ENCODE data around the gene NME4.

The NME4 gene

DNA sequence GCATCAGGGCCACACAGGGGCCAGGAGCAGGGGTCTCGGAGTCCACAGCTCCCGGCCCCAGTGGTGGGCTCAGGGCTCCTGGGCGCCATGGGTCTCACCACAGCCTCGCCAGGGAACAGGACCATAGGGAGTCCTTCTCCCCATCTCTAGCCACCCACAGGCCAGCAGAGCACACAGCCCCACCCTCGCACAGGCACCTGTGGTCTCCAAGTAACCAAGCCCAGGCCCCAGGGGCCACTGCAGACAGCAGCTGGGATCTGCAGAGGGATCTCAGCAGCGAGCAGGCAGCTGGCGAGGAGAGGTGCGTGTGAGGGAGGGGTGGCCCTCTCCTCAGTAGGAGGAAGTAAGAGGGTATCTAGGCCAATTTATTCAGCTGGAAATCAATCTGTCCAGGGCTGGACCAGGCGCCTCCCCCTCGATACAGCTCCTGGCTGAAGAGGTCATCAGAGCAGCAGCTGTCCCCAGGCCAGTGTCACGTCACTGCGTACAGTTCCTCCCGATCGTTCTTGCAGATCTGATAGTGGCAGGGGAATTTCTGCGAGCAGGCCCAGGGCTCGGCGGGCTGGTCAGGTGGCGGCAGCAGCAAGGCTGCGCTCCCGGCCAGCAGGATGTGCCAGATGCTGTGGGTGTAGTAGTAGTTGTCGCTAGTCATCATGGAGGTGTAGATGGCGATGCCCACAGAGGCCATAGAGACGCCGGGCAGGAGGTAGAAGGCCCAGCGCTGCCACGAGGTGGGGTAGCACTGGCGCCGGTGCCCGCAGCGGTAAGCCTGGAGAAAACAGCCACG lies 25.3 kb upstream of the NME4 start:
- Histone ChIP-seq H3K27ac (ENCODE audit: low read depth, low read length) (no peak overlapping the region), H3K9ac (ENCODE audit: low read depth in 1 of 2, low read length in 2 of 2) (no peak overlapping the region), H3K9me3 (ENCODE audit: control insufficient read depth in 1 of 2, low read length in 2 of 2) (no peaks in the 10 kb centered on the region), H3K27me3 (ENCODE audit: control insufficient read depth in 1 of 2, insufficient read depth in 2 of 2, low read length in 2 of 2) (no peaks in the 10 kb centered on the region), H3K36me3 (ENCODE audit: control insufficient read depth in 1 of 2, insufficient read depth in 2 of 2, low read length in 2 of 2) (peaks cover 16 to 70% of the 10 kb centered on the region in 2 donors), H3K4me1 (ENCODE audit: control insufficient read depth in 1 of 2, insufficient read depth in 2 of 2, low read length in 2 of 2) (peaks cover 14 to 15% of the 10 kb centered on the region in 2 donors), H3K4me3 (ENCODE audit: low read depth in 1 of 2, low read length in 2 of 2) (no peak overlapping the region)

DNA sequence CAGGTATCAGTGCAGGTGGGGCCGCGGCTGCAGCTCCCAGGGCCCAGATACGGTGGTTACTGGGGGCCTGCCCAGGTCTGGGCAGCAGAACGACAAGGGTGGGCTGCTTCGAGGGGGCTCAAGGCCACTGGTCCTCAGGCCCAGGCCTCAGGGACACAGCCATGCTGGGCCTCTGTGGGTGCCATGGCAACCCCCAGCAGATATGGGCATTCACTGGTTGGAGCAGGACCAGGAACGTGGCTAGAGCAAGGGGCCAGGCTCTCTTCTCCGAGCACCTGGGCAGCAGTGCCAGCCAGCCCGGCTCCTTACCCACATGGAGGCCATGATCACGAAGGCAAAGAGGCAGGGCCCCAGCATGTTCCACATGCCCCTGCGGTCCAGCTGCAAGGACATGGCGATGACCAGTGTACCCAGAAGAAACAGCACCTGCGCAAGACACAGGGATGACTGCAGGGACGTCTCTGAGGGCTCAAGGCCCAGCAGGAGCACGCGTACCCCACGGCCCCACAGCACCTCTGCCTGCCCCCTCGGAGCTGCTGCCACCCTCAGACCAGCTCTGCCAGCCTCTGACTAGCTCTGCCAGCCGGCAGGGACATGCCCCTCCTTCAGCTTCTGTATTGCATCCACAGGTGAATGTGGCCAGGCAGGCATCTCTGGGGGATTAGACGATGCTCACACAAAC lies 24.6 kb upstream of the NME4 start:
- no peak overlapping the region for H3K4me3 ChIP-seq (ENCODE audit: low read depth in 1 of 2, low read length in 2 of 2)
- H3K9ac ChIP-seq (ENCODE audit: low read depth in 1 of 2, low read length in 2 of 2): no peak overlapping the region
- H3K9me3 ChIP-seq (ENCODE audit: control insufficient read depth in 1 of 2, low read length in 2 of 2): no peaks in the 10 kb centered on the region
- H3K27ac ChIP-seq (ENCODE audit: low read depth, low read length): no peak overlapping the region
- H3K36me3 ChIP-seq (ENCODE audit: control insufficient read depth in 1 of 2, insufficient read depth in 2 of 2, low read length in 2 of 2): peaks cover 15 to 71% of the 10 kb centered on the region in 2 donors
- H3K4me1 ChIP-seq (ENCODE audit: control insufficient read depth in 1 of 2, insufficient read depth in 2 of 2, low read length in 2 of 2): peaks cover 14 to 15% of the 10 kb centered on the region in 2 donors
- H3K27me3 ChIP-seq (ENCODE audit: control insufficient read depth in 1 of 2, insufficient read depth in 2 of 2, low read length in 2 of 2): no peaks in the 10 kb centered on the region

DNA sequence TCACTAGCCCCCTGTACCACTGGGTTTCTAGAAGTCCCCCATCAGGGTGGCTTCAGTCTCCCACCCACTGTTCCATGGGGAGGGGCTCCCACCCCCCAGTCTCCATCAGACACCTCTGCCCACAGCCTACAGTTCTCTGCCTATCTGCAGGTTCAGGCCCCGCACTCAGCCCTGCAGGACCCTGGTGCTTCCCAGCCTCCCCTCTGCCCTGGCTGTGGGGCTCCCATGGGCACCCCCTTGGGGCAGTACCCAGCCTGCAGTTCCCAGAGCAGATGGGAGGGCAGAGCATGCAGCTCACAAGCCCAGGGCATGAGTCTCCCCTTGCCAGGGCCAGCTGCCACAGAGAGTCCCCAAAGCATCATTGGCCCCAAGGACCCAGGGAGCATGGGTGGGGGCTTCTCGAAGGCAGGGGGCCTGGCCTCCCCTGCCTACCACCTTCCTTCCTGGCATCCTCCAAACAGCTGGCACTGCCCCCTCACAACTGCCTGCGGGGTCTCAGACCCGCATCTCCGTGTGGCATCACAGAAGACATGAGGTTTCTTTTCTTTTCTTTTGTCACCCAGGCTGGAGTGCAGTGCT lies 23.9 kb upstream of the NME4 start:
- Histone ChIP-seq H3K36me3 (ENCODE audit: control insufficient read depth in 1 of 2, insufficient read depth in 2 of 2, low read length in 2 of 2) (peaks cover 9 to 65% of the 10 kb centered on the region in 2 donors), H3K9ac (ENCODE audit: low read depth in 1 of 2, low read length in 2 of 2) (no peak overlapping the region), H3K9me3 (ENCODE audit: control insufficient read depth in 1 of 2, low read length in 2 of 2) (no peaks in the 10 kb centered on the region), H3K27me3 (ENCODE audit: control insufficient read depth in 1 of 2, insufficient read depth in 2 of 2, low read length in 2 of 2) (no peaks in the 10 kb centered on the region), H3K27ac (ENCODE audit: low read depth, low read length) (no peak overlapping the region), H3K4me1 (ENCODE audit: control insufficient read depth in 1 of 2, insufficient read depth in 2 of 2, low read length in 2 of 2) (peaks cover 14 to 15% of the 10 kb centered on the region in 2 donors), H3K4me3 (ENCODE audit: low read depth in 1 of 2, low read length in 2 of 2) (no peak overlapping the region)

DNA sequence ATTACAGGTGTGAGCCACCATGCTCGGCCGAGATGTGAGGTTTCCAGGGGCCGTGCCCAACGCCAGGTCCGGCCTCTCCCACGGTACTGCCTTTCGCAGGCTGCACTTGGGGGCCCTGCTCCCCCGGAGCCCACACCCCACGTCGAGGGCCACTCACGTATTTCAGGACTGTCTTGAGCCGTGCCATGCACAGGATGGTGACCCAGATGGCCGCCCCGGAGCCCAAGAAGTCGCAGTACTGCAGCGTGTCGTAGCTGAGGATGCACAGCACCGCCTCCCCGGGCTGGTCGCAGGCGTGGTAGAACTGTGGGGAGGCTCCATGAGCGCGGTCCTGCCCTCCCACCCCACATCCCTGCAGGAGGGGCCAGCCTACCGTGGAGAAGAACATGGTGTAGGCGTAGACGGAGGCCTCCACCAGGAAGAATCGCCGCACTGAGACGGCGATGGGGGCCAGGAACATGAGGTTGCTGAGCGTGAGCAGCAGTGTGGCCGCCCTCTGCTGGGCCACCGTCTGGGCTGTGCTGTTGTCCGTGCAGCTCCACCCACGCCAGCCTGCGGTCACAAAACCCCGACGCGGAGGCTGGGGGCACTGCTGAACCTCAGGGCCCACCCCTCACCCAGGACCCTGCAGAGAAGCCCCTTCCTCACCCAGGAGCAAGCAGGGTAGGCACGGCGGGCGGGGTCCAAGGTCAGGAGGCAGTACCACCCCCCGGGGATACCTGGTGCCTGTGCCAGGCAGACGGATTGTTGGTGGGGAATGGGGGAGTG lies 23.0 kb upstream of the NME4 start:
- no peak overlapping the region for H3K9ac ChIP-seq (ENCODE audit: low read depth in 1 of 2, low read length in 2 of 2)
- no peak overlapping the region for H3K4me3 ChIP-seq (ENCODE audit: low read depth in 1 of 2, low read length in 2 of 2)
- H3K36me3 ChIP-seq (ENCODE audit: control insufficient read depth in 1 of 2, insufficient read depth in 2 of 2, low read length in 2 of 2): peaks cover 9 to 56% of the 10 kb centered on the region in 2 donors

DNA sequence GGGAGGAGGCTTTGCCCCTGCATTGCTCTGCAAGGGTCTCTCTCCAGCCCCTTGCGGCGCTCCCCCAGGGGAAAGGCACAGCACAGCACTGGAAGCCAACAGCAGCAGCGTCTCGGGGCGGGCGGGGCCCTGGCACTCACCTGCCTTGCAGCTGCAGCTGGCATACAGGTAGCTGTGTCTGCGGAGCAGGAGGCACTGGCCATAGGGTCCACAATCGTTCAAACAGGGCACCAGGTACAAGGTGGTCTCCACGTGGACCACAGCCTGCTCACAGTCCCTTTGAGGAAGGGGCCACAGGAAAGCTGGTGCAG lies 22.4 kb upstream of the NME4 start:
- Histone ChIP-seq H3K9me3 (ENCODE audit: control insufficient read depth in 1 of 2, low read length in 2 of 2) (no peaks in the 10 kb centered on the region), H3K27ac (ENCODE audit: low read depth, low read length) (no peak overlapping the region), H3K9ac (ENCODE audit: low read depth in 1 of 2, low read length in 2 of 2) (no peak overlapping the region), H3K36me3 (ENCODE audit: control insufficient read depth in 1 of 2, insufficient read depth in 2 of 2, low read length in 2 of 2) (peaks cover 9 to 56% of the 10 kb centered on the region in 2 donors), H3K4me1 (ENCODE audit: control insufficient read depth in 1 of 2, insufficient read depth in 2 of 2, low read length in 2 of 2) (peaks cover 14 to 20% of the 10 kb centered on the region in 2 donors), H3K4me3 (ENCODE audit: low read depth in 1 of 2, low read length in 2 of 2) (no peak overlapping the region), H3K27me3 (ENCODE audit: control insufficient read depth in 1 of 2, insufficient read depth in 2 of 2, low read length in 2 of 2) (no peaks in the 10 kb centered on the region)

More for the DNA sequence above, 23.0 kb upstream of the NME4 start:
- Histone ChIP-seq H3K27ac (ENCODE audit: low read depth, low read length) (no peak overlapping the region), H3K4me1 (ENCODE audit: control insufficient read depth in 1 of 2, insufficient read depth in 2 of 2, low read length in 2 of 2) (peaks cover 14 to 17% of the 10 kb centered on the region in 2 donors), H3K9me3 (ENCODE audit: control insufficient read depth in 1 of 2, low read length in 2 of 2) (no peaks in the 10 kb centered on the region), H3K27me3 (ENCODE audit: control insufficient read depth in 1 of 2, insufficient read depth in 2 of 2, low read length in 2 of 2) (no peaks in the 10 kb centered on the region)

DNA sequence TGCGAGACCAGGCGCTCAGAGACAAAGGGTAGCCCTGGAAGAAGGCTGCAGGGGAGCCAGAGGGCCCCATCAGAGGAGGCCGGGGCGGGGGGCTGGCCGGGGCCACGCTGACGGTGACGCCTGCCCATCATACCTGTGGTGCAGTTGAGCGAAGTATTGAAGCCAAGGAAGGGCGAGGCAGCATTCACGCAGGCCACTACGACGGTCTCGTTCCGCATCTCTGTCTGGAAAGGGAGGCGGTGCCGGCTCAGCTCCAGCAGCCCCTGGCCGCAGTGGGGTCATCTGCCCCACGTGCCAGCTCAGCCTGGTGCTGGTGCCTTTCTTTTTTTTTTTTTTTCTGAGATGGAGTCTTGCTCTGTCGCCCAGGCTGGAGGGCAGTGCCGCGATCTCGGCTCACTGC lies 21.8 kb upstream of the NME4 start:
- peaks cover 15 to 22% of the 10 kb centered on the region in 2 donors for H3K4me1 ChIP-seq (ENCODE audit: control insufficient read depth in 1 of 2, insufficient read depth in 2 of 2, low read length in 2 of 2)
- no peak overlapping the region for H3K9ac ChIP-seq (ENCODE audit: low read depth in 1 of 2, low read length in 2 of 2)
- peaks cover 9 to 56% of the 10 kb centered on the region in 2 donors for H3K36me3 ChIP-seq (ENCODE audit: control insufficient read depth in 1 of 2, insufficient read depth in 2 of 2, low read length in 2 of 2)
- H3K9me3 ChIP-seq (ENCODE audit: control insufficient read depth in 1 of 2, low read length in 2 of 2): no peaks in the 10 kb centered on the region
- no peak overlapping the region for H3K27ac ChIP-seq (ENCODE audit: low read depth, low read length)
- H3K4me3 ChIP-seq (ENCODE audit: low read depth in 1 of 2, low read length in 2 of 2): no peak overlapping the region
- no peaks in the 10 kb centered on the region for H3K27me3 ChIP-seq (ENCODE audit: control insufficient read depth in 1 of 2, insufficient read depth in 2 of 2, low read length in 2 of 2)

DNA sequence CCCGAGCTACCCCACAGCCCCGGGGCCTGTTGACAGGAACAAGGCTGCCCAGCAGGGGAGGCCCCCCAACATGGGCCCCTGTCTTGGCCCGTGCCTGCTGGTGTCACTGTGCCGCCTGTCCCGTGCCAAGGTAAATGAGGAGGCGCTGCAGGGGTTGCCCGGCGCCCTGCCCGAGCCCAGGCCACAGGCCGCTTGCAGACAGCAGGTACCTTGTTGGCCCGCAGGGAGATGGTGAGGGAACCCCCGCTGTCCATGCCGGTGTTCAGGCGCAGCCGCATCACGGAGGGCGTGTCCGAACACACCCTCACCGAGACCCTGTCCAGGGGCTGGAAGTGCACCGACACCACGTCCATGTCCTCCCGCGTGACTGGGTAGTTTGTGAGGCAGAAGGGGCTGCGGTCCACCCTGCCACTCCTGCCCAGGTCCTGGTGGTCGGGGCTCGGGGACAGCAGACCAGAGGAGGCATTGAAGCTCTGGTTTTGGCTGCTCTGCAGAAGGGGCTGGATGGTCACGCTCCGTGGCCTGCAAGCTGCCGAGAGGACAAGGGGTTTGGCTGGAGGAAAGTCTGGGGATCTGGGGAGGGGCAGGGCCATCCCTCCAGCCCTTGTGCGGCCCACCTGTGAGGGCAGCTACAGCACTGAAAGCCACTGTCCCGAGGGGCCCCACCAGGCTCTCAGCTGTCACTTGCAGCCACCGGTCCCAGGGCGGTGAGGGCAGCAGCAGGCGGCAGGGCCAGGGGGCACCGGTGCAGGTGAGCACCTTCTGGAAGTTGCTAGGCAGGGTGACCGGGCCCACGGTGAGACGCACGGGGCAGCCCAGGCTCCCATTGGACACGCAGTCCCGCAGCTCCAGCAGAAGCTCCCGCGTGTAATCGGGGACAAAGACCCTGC lies 20.8 kb upstream of the NME4 start:
- H3K36me3 ChIP-seq (ENCODE audit: control insufficient read depth in 1 of 2, insufficient read depth in 2 of 2, low read length in 2 of 2): peaks cover 9 to 56% of the 10 kb centered on the region in 2 donors

DNA sequence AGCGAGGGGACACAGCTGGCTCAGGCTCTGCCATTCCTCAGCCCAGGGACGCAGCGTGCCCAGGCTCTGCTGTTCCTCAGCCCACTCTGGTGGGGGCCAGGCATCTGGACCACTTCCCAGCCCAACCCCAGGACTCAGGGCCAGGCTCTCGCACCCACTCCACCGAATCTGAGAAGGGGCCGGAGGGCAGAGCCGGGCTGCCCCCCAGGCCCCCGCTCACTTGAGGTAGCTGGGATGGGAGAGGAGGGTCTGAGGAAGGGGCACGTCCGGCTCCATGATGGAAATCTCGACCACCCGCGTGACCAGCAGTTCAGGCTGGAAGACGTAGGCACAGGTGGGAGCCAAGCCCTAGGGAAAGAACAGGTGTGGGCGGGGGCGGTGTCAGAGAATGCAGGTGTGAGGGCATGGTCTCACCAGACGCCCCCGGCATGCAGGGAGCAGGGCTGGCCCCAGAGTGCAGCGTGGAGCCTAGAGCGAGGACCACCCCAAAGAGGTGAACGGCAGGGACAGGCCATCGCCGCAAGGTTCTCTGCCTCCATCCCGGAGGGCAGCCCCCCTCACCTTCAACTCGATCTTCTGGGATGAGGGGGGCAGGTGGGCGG lies 20.1 kb upstream of the NME4 start:
- H3K27ac ChIP-seq (ENCODE audit: low read depth, low read length): no peak overlapping the region
- H3K4me1 ChIP-seq (ENCODE audit: control insufficient read depth in 1 of 2, insufficient read depth in 2 of 2, low read length in 2 of 2): peaks cover 9 to 20% of the 10 kb centered on the region in 2 donors
- peaks cover 9 to 50% of the 10 kb centered on the region in 2 donors for H3K36me3 ChIP-seq (ENCODE audit: control insufficient read depth in 1 of 2, insufficient read depth in 2 of 2, low read length in 2 of 2)
- no peak overlapping the region for H3K9ac ChIP-seq (ENCODE audit: low read depth in 1 of 2, low read length in 2 of 2)
- H3K9me3 ChIP-seq (ENCODE audit: control insufficient read depth in 1 of 2, low read length in 2 of 2): no peaks in the 10 kb centered on the region
- H3K27me3 ChIP-seq (ENCODE audit: control insufficient read depth in 1 of 2, insufficient read depth in 2 of 2, low read length in 2 of 2): no peaks in the 10 kb centered on the region
- H3K4me3 ChIP-seq (ENCODE audit: low read depth in 1 of 2, low read length in 2 of 2): no peak overlapping the region

More for the DNA sequence above, 20.8 kb upstream of the NME4 start:
- H3K9ac ChIP-seq (ENCODE audit: low read depth in 1 of 2, low read length in 2 of 2): no peak overlapping the region
- H3K4me1 ChIP-seq (ENCODE audit: control insufficient read depth in 1 of 2, insufficient read depth in 2 of 2, low read length in 2 of 2): peaks cover 9 to 22% of the 10 kb centered on the region in 2 donors
- no peaks in the 10 kb centered on the region for H3K9me3 ChIP-seq (ENCODE audit: control insufficient read depth in 1 of 2, low read length in 2 of 2)
- H3K4me3 ChIP-seq (ENCODE audit: low read depth in 1 of 2, low read length in 2 of 2): no peak overlapping the region
- no peaks in the 10 kb centered on the region for H3K27me3 ChIP-seq (ENCODE audit: control insufficient read depth in 1 of 2, insufficient read depth in 2 of 2, low read length in 2 of 2)
- no peak overlapping the region for H3K27ac ChIP-seq (ENCODE audit: low read depth, low read length)

DNA sequence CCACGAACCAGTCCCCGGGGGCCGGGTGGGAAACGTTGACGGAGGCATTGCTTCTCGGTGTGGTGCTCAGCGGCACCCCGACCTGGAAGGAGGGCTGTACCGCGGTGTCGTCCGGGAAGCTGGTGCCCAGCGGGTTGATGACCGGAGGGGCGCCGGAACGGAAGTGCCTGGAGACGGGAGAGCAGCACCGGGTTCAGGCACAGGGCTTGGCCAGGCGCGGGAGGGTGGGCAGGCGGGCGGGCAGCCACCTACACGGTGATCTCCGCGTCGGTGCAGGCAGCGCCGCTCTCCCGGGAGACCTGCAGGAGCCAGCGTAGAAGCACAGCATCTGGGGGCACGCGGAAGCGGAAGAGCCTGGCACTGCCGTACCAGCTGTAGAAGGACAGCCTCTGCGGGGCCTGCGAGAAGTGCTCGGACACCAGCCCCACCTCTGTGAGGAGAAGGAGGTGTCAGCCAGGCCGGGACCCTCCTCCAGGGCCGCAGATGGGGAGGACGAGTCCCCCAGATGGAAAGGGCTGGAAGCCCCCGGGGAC lies 19.5 kb upstream of the NME4 start:
- H3K9ac ChIP-seq (ENCODE audit: low read depth in 1 of 2, low read length in 2 of 2): no peak overlapping the region
- H3K36me3 ChIP-seq (ENCODE audit: control insufficient read depth in 1 of 2, insufficient read depth in 2 of 2, low read length in 2 of 2): peaks cover 9 to 45% of the 10 kb centered on the region in 2 donors
- H3K4me1 ChIP-seq (ENCODE audit: control insufficient read depth in 1 of 2, insufficient read depth in 2 of 2, low read length in 2 of 2): peaks cover 9 to 20% of the 10 kb centered on the region in 2 donors
- H3K27me3 ChIP-seq (ENCODE audit: control insufficient read depth in 1 of 2, insufficient read depth in 2 of 2, low read length in 2 of 2): no peaks in the 10 kb centered on the region
- no peak overlapping the region for H3K4me3 ChIP-seq (ENCODE audit: low read depth in 1 of 2, low read length in 2 of 2)
- H3K27ac ChIP-seq (ENCODE audit: low read depth, low read length): no peak overlapping the region
- no peaks in the 10 kb centered on the region for H3K9me3 ChIP-seq (ENCODE audit: control insufficient read depth in 1 of 2, low read length in 2 of 2)

Measured in duodenal mucosa (tissue), 2 donors.